ENCODE measurements around the gene PTCRA.

Gene PTCRA

GRCh38 chr6:42958125-42958524 is 42.3 kb downstream of the PTCRA start:
- TF ChIP-seq, protein P1, sequence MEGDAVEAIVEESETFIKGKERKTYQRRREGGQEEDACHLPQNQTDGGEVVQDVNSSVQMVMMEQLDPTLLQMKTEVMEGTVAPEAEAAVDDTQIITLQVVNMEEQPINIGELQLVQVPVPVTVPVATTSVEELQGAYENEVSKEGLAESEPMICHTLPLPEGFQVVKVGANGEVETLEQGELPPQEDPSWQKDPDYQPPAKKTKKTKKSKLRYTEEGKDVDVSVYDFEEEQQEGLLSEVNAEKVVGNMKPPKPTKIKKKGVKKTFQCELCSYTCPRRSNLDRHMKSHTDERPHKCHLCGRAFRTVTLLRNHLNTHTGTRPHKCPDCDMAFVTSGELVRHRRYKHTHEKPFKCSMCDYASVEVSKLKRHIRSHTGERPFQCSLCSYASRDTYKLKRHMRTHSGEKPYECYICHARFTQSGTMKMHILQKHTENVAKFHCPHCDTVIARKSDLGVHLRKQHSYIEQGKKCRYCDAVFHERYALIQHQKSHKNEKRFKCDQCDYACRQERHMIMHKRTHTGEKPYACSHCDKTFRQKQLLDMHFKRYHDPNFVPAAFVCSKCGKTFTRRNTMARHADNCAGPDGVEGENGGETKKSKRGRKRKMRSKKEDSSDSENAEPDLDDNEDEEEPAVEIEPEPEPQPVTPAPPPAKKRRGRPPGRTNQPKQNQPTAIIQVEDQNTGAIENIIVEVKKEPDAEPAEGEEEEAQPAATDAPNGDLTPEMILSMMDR (IDR thresholded peaks at IDR 0.05) = no peak
- Histone ChIP-seq H3K9ac (no peak overlapping the region), H3K27me3 (ENCODE audit: control insufficient read depth, insufficient read depth, low read length) (no peaks in the 10 kb centered on the region), H3K9me3 (ENCODE audit: control insufficient read depth, low read length) (no peaks in the 10 kb centered on the region), H2AFZ (no peak overlapping the region), H3K79me2 (no peaks in the 10 kb centered on the region), H3K27ac (no peak overlapping the region), H3K4me1 (peaks cover 2% of the 10 kb centered on the region), H3K36me3 (ENCODE audit: control insufficient read depth, insufficient read depth, low read length) (no peaks in the 10 kb centered on the region), H3K4me3 (ENCODE audit: low read depth, low read length) (no peak overlapping the region), H3K4me2 (ENCODE audit: low read length) (no peak overlapping the region)

GRCh38 chr6:42959917-42960242 is 44.0 kb downstream of the PTCRA start:
- H3K27me3 ChIP-seq (ENCODE audit: control insufficient read depth, insufficient read depth, low read length) = no peaks in the 10 kb centered on the region
- H3K27ac ChIP-seq = no peak overlapping the region

DNA sequence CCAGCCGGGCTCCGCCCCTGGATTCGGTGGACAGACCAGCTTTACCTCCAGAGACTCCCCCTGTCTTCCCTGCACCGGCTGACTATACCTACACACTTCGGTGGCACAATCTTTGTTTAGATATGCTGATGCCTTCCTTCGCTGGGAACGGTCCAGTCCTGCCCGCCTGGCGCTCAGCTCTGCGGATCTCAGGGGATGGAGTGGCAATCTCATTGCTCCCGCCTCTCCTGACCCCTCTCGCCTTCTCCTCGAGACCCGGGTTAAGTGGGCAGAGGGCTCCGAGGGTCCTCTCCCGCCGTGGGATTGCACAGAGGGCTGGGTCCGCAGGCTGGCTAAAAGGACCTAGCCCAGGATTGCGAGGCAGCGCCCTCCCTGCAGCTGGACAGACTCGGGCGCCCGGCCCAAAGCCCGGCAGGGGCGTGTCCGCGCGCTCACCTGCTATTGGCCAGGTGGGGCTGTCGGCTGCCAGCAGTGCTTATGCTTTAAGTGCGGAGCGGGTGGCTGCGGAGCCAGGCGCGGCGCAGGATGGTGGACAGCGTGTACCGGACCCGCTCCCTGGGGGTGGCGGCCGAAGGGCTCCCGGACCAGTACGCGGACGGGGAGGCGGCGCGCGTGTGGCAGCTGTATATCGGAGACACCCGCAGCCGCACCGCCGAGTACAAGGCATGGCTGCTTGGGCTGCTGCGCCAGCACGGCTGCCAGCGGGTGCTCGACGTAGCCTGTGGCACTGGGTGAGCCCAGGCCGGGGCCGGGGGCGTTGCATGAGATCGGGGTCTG is 44.6 kb downstream of the PTCRA start, which contains the start of gene GNMT:
Gene GNMT, plus strand, starts transcription at position 512 of the 777 bp plus-strand sequence. Its CDS starts 14 bp downstream, at position 526.
- Histone ChIP-seq H3K36me3 (ENCODE audit: control insufficient read depth, insufficient read depth, low read length) (no peaks in the 10 kb centered on the region), H3K79me2 (no peaks in the 10 kb centered on the region), H3K27me3 (ENCODE audit: control insufficient read depth, insufficient read depth, low read length) (no peaks in the 10 kb centered on the region), H3K4me1 (peaks cover 2% of the 10 kb centered on the region), H3K27ac (no peak within 1 kb of the TSS), H2AFZ (peak within 1 kb of the TSS; percentile 95), H3K4me3 (ENCODE audit: low read depth, low read length) (peak within 1 kb of the TSS; percentile 55), H3K9me3 (ENCODE audit: control insufficient read depth, low read length) (no peaks in the 10 kb centered on the region), H3K9ac (no peak within 1 kb of the TSS), H3K4me2 (ENCODE audit: low read length) (peak within 1 kb of the TSS; percentile 98)
- TF ChIP-seq, protein P1 (IDR thresholded peaks at IDR 0.05) = no peak

More at GRCh38 chr6:42959917-42960242, 44.0 kb downstream of the PTCRA start:
- Histone ChIP-seq H3K4me2 (ENCODE audit: low read length) (peak overlapping the region; percentile 98), H3K4me3 (ENCODE audit: low read depth, low read length) (peak overlapping the region; percentile 55), H3K4me1 (peaks cover 2% of the 10 kb centered on the region), H2AFZ (peak overlapping the region; percentile 95), H3K9ac (no peak overlapping the region), H3K9me3 (ENCODE audit: control insufficient read depth, low read length) (no peaks in the 10 kb centered on the region), H3K79me2 (no peaks in the 10 kb centered on the region), H3K36me3 (ENCODE audit: control insufficient read depth, insufficient read depth, low read length) (no peaks in the 10 kb centered on the region)
- TF ChIP-seq, protein P1 (IDR thresholded peaks at IDR 0.05) = no peak

- H3K27me3 ChIP-seq (ENCODE audit: control insufficient read depth, insufficient read depth, low read length) = no peaks in the 10 kb centered on the region
- peak overlapping the region; percentile 98 for H3K4me2 ChIP-seq (ENCODE audit: low read length)
- H3K9me3 ChIP-seq (ENCODE audit: control insufficient read depth, low read length) = no peaks in the 10 kb centered on the region
- H3K79me2 ChIP-seq = no peaks in the 10 kb centered on the region
- peak overlapping the region; percentile 95 for H2AFZ ChIP-seq
- no peak overlapping the region for H3K27ac ChIP-seq
- H3K4me3 ChIP-seq (ENCODE audit: low read depth, low read length) = peak overlapping the region; percentile 55
- no peaks in the 10 kb centered on the region for H3K36me3 ChIP-seq (ENCODE audit: control insufficient read depth, insufficient read depth, low read length)
- H3K4me1 ChIP-seq = peaks cover 2% of the 10 kb centered on the region
- H3K9ac ChIP-seq = no peak overlapping the region
- TF ChIP-seq, protein P1 (IDR thresholded peaks at IDR 0.05) = no peak
Measured at GRCh38 chr6:42961020-42961470, 45.2 kb downstream of the PTCRA start.

GRCh38 chr6:42962096-42962495 is 46.2 kb downstream of the PTCRA start:
- Histone ChIP-seq H3K9me3 (ENCODE audit: control insufficient read depth, low read length) (no peaks in the 10 kb centered on the region), H3K36me3 (ENCODE audit: control insufficient read depth, insufficient read depth, low read length) (no peaks in the 10 kb centered on the region), H3K4me2 (ENCODE audit: low read length) (no peak overlapping the region), H3K27ac (no peak overlapping the region), H2AFZ (no peak overlapping the region), H3K4me3 (ENCODE audit: low read depth, low read length) (no peak overlapping the region), H3K4me1 (peaks cover 2% of the 10 kb centered on the region), H3K9ac (no peak overlapping the region), H3K79me2 (no peaks in the 10 kb centered on the region), H3K27me3 (ENCODE audit: control insufficient read depth, insufficient read depth, low read length) (no peaks in the 10 kb centered on the region)
- TF ChIP-seq, protein P1 (IDR thresholded peaks at IDR 0.05) = no peak

All from parathyroid adenoma (tissue), 2 donors.